ENCODE results near the gene PLPPR1.

Gene PLPPR1

DNA sequence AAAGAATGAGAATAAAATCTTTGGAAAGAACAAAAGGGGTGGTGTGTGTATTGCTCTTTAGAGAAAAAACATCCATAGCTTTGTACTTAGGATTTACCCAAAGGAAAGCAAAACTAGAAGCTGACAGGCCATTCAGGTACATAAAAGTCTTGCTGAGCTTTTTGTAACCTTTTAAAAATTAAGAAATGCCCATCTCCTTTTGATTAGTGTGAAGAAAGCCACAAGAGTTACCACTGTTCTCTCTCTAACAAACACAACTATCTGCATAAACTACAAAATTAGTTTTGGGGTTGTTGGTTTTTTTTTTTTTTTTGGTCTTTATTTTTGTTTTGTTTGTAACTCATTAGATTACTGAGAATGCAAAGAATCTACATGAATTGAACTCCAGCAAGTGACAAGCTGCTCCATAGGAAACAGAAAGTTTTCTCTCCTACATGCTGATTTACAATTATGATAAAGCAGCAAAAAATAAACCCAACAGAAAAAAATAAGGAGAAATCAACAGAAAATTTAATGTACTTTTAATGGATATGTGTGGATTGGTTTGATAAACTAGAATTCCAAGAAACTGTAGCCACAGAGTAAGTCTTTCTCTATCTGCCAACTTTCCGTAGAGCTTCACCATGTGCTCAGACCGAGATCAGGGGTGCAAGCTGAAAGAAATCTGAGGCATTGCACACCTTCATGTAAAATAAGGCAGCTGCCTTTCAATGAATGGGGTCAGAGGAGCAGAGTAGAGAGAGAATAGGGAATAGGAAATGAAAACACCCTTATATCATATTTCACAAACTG is 344.0 kb downstream of the PLPPR1 start:
- H3K27ac ChIP-seq = no peak overlapping the region
- no peak for TF ChIP-seq ZFX (IDR thresholded peaks at IDR 0.05; ENCODE audit: borderline replicate concordance)
